Sigmoid colon (tissue), 7 donors: ENCODE measurements around the gene GALNT17. TPM values are rescaled to one million over a fixed set of nuclear protein-coding genes. Genes with fewer than 3 reads are reported as not detected.

Experiments used
- DNase-seq: peaks from one replicate; pipeline ENCODE4 v3.0.0-alpha.2; 2019
- H3K27ac ChIP-seq, 4 donors: fragments of 200-600 bp; sonication (generic); one replicate each; pipeline ENCODE4 v1.5.1; 2016 to 2019; ENCODE audit warnings: mild to moderate bottlenecking in 1 of 4
- H3K27me3 ChIP-seq, 3 donors: fragments of 200-600 bp; sonication (generic); one replicate each; pipeline ENCODE4 v1.5.1; 2019; ENCODE audit warnings: mild to moderate bottlenecking in 1 of 3
- H3K36me3 ChIP-seq, 4 donors: fragments of 200-600 bp; sonication (generic); one replicate each; pipeline ENCODE4 v1.5.1; 2016 to 2019
- H3K4me1 ChIP-seq, 4 donors: fragments of 200-600 bp; sonication (generic); one replicate each; pipeline ENCODE4 v1.5.1; 2017 to 2019
- H3K4me3 ChIP-seq, 4 donors: fragments of 200-600 bp; sonication (generic); one replicate each; pipeline ENCODE4 v1.5.1; 2017 to 2019; ENCODE audit warnings: mild to moderate bottlenecking in 2 of 4, moderate library complexity in 1 of 4
- H3K9me3 ChIP-seq, 4 donors: fragments of 200-600 bp in 3 of 4; sonication (generic) in 3 of 4; one replicate each; pipeline versions ENCODE4 v1.5.1 to v1.6.1; 2013 to 2019
- EP300 ChIP-seq, 4 donors: sonication (generic); formaldehyde crosslinking; IDR thresholded peaks; one replicate each; pipeline ENCODE4 v1.6.1; 2017; ENCODE audit warnings: antibody characterized with exemption in 4 of 4
- POLR2A ChIP-seq, 2 donors: fragments of 450-650 bp; IDR thresholded peaks; one replicate each; pipeline ENCODE4 v1.6.1; 2016; ENCODE audit warnings: antibody characterized with exemption in 2 of 2, mild to moderate bottlenecking in 2 of 2, moderate library complexity in 2 of 2
- POLR2AphosphoS5 ChIP-seq, 4 donors: sonication (generic); formaldehyde crosslinking; IDR thresholded peaks; one replicate each; pipeline ENCODE4 v1.6.1; 2017; ENCODE audit warnings: antibody characterized with exemption in 4 of 4
- WGBS, 2 donors: extraction: QIAGEN DNeasy Blood & Tissue Kit; methylation state at CpG; one replicate each; pipeline ENCODE4 v1.1.7; 2013; 5-methylcytosine and 5-hydroxymethylcytosine counted together
- intact Hi-C: fragments of 100-400 bp; cut with DNase I; formaldehyde crosslinking; loops from one replicate; pipeline ENCODE4 v1.15.1; 2023
- polyA plus RNA-seq, 3 donors: library from polyadenylated mRNA; stranded (reverse); fragments of 200-250 nt; gene quantifications; one replicate each; pipeline ENCODE4 v1.2.3, GENCODE V29; 2013
- total RNA-seq, 4 donors: library from RNA; depleted of rRNA; stranded (reverse); fragments of >200 nt; gene quantifications; one replicate each; pipeline ENCODE4 v1.1.0, GENCODE V29; 2016
- TF ChIP-seq, protein P1 (sequence below), 4 experiments: fragments of 450-650 bp in 3 of 4; fragments of 200-600 bp in 1 of 4; IDR thresholded peaks; one replicate each; pipeline ENCODE4 v1.5.1; 2016 to 2019; ENCODE audit warnings: antibody characterized with exemption in 4 of 4, mild to moderate bottlenecking in 3 of 4, moderate library complexity in 2 of 4
- donor health status: healthy with polysubstance abuse.
- donor health status: Bipolar disorder and iron deficiency.
- donor health status: healthy.

The GALNT17 gene
- total and polyA plus RNA-seq, 7 donors, result 1.8 to 45.4 (median 15.1) TPM; not detected in 1

GRCh38 chr7:71459132-71459531 is 327.2 kb downstream of the GALNT17 start:
- Histone ChIP-seq H3K27ac (no peak overlapping the region), H3K4me3 (no peak overlapping the region), H3K27me3 (no peaks in the 10 kb centered on the region), H3K36me3 (no peaks in the 10 kb centered on the region), H3K9me3 (peaks cover 0 to 6% (median 0%) of the 10 kb centered on the region in 4 donors), H3K4me1 (peaks cover 0 to 11% (median 4%) of the 10 kb centered on the region in 4 donors)
- DNase-seq, result no peak
- intact Hi-C loops, result no loop called here
- no peak for TF ChIP-seq POLR2AphosphoS5 (IDR thresholded peaks at IDR 0.05)

GRCh38 chr7:71461572-71461971 is 329.6 kb downstream of the GALNT17 start:
- H3K9me3 ChIP-seq, result peaks cover 0 to 3% (median 0%) of the 10 kb centered on the region in 4 donors
- TF ChIP-seq POLR2AphosphoS5 (IDR thresholded peaks at IDR 0.05) (no peak), EP300 (IDR thresholded peaks at IDR 0.05) (no peak), POLR2A (IDR thresholded peaks at IDR 0.05) (no peak)
- TF ChIP-seq, protein P1, sequence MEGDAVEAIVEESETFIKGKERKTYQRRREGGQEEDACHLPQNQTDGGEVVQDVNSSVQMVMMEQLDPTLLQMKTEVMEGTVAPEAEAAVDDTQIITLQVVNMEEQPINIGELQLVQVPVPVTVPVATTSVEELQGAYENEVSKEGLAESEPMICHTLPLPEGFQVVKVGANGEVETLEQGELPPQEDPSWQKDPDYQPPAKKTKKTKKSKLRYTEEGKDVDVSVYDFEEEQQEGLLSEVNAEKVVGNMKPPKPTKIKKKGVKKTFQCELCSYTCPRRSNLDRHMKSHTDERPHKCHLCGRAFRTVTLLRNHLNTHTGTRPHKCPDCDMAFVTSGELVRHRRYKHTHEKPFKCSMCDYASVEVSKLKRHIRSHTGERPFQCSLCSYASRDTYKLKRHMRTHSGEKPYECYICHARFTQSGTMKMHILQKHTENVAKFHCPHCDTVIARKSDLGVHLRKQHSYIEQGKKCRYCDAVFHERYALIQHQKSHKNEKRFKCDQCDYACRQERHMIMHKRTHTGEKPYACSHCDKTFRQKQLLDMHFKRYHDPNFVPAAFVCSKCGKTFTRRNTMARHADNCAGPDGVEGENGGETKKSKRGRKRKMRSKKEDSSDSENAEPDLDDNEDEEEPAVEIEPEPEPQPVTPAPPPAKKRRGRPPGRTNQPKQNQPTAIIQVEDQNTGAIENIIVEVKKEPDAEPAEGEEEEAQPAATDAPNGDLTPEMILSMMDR (IDR thresholded peaks at IDR 0.05), result no peak
- intact Hi-C loops, result no loop called here
- DNase-seq, result no peak
- peaks cover 0 to 11% (median 4%) of the 10 kb centered on the region in 4 donors for H3K4me1 ChIP-seq
- no peaks in the 10 kb centered on the region for H3K36me3 ChIP-seq
- no peaks in the 10 kb centered on the region for H3K27me3 ChIP-seq
- 74 to 78% methylated on average over 9 of the region's 9 CpGs for WGBS, 2 donors
- no peak overlapping the region for H3K27ac ChIP-seq
- H3K4me3 ChIP-seq, result no peak overlapping the region

GRCh38 chr7:71465741-71466189 is 333.8 kb downstream of the GALNT17 start:
- 58 to 68% methylated on average over 6 of the region's 6 CpGs for WGBS, 2 donors
- Histone ChIP-seq H3K36me3 (no peaks in the 10 kb centered on the region), H3K4me1 (no peaks in the 10 kb centered on the region), H3K27ac (no peak overlapping the region), H3K4me3 (no peak overlapping the region), H3K27me3 (no peaks in the 10 kb centered on the region), H3K9me3 (peaks cover 0 to 3% (median 0%) of the 10 kb centered on the region in 4 donors)
- no peak for DNase-seq
- TF ChIP-seq, protein P1 (IDR thresholded peaks at IDR 0.05), result no peak
- TF ChIP-seq POLR2AphosphoS5 (IDR thresholded peaks at IDR 0.05) (no peak), EP300 (IDR thresholded peaks at IDR 0.05) (no peak), POLR2A (IDR thresholded peaks at IDR 0.05) (no peak)
- intact Hi-C loops, result no loop called here

- Histone ChIP-seq H3K4me3 (no peak overlapping the region), H3K27me3 (no peaks in the 10 kb centered on the region), H3K36me3 (no peaks in the 10 kb centered on the region), H3K27ac (no peak overlapping the region), H3K4me1 (no peaks in the 10 kb centered on the region), H3K9me3 (peaks cover 0 to 3% (median 0%) of the 10 kb centered on the region in 4 donors)
- DNase-seq, result no peak
- TF ChIP-seq POLR2A (IDR thresholded peaks at IDR 0.05) (no peak), EP300 (IDR thresholded peaks at IDR 0.05) (no peak), POLR2AphosphoS5 (IDR thresholded peaks at IDR 0.05) (no peak)
- TF ChIP-seq, protein P1 (IDR thresholded peaks at IDR 0.05), result no peak
- 62 to 64% methylated on average over 5 of the region's 5 CpGs for WGBS, 2 donors
- intact Hi-C loops, result no loop called here
These were observed 334.7 kb downstream of the GALNT17 start for GRCh38 chr7:71466448-71467145.

DNA sequence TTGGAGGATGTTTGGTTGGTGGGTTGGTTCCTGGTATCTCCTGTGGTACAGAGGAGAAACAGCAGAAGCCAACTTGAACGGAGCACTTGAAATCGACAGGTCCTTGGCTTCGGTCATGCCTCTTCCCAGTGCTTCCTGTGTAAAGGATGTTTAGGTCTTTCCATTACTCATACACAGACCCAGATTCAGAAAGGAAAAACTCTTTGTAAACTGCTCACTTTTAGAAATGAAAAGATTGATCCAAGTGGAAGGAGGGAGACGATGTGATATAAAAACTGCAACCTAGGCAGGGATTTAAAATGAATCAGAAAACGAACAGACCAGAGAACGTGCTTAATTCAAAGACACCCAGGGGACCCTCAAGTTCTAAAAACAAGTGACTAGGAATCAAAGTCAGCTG is 338.4 kb downstream of the GALNT17 start:
- H3K9me3 ChIP-seq, result peaks cover 0 to 3% (median 0%) of the 10 kb centered on the region in 4 donors
- H3K4me1 ChIP-seq, result no peaks in the 10 kb centered on the region
- 87 to 88% methylated on average over 6 of the region's 6 CpGs for WGBS, 2 donors
- H3K4me3 ChIP-seq, result no peak overlapping the region
- TF ChIP-seq, protein P1 (IDR thresholded peaks at IDR 0.05), result no peak
- TF ChIP-seq POLR2A (IDR thresholded peaks at IDR 0.05), result no peak
- no peak for TF ChIP-seq EP300 (IDR thresholded peaks at IDR 0.05)
- no peak for TF ChIP-seq POLR2AphosphoS5 (IDR thresholded peaks at IDR 0.05)
- H3K27me3 ChIP-seq, result no peaks in the 10 kb centered on the region
- H3K36me3 ChIP-seq, result no peaks in the 10 kb centered on the region
- intact Hi-C loops, result no loop called here
- no peak overlapping the region for H3K27ac ChIP-seq
- DNase-seq, result no peak
